ENCODE measurements around the gene KIF26A.

DNA sequence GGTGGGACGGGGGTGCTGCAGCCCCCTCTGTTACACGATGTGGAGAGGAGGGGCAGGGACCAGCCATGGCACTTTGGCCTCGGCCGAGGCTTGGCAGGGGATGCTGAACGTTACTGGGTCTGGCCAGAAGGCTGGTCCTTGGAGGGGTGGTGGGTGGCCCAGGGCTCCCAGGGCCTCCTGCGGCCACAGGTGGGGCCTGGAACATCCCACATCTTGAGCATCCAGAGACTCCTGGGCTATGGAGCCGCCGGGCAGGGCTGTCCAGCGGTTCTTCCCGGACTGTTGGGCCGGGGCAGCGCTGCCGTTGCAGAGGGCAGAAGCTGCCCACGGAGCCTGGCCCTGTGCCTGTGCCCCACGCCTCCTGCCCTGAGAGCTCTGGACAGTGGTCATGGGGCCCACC, 15.9 kb downstream of the KIF26A start:
- TF ChIP-seq, protein P1, sequence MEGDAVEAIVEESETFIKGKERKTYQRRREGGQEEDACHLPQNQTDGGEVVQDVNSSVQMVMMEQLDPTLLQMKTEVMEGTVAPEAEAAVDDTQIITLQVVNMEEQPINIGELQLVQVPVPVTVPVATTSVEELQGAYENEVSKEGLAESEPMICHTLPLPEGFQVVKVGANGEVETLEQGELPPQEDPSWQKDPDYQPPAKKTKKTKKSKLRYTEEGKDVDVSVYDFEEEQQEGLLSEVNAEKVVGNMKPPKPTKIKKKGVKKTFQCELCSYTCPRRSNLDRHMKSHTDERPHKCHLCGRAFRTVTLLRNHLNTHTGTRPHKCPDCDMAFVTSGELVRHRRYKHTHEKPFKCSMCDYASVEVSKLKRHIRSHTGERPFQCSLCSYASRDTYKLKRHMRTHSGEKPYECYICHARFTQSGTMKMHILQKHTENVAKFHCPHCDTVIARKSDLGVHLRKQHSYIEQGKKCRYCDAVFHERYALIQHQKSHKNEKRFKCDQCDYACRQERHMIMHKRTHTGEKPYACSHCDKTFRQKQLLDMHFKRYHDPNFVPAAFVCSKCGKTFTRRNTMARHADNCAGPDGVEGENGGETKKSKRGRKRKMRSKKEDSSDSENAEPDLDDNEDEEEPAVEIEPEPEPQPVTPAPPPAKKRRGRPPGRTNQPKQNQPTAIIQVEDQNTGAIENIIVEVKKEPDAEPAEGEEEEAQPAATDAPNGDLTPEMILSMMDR (IDR thresholded peaks at IDR 0.05), result no peak
- no peak for TF ChIP-seq POLR2A (IDR thresholded peaks at IDR 0.05)
